ENCODE measurements around the gene NTN3.

DNA sequence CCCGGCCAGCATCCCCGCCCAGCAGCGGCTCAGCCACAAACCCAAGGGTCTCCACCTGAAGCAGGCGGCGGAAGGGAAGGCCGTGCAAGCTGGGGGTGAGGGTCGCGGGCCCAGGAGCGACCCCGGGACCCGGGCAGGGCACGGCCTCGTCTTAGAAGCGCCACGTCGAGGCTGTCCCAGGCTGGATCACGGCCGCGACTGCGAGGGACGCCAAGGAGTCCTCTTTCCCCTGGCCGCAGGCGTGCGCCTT lies 42.4 kb upstream of the NTN3 start:
- TF ChIP-seq CTCF (IDR thresholded peaks at IDR 0.05; ENCODE audit: low read length) (no peak), EZH2 (IDR thresholded peaks at IDR 0.05; ENCODE audit: borderline replicate concordance, low read length) (no peak)

Measured in OCI-LY1 (cell line).